Thyroid gland (tissue), 4 donors: ENCODE results near the gene OSBP2. TPM values are rescaled to one million over a fixed set of nuclear protein-coding genes. Genes with fewer than 3 reads are reported as not detected.

Experiments
- DNase-seq, 2 donors: peaks; one replicate each; pipeline ENCODE4 v3.0.0-alpha.2; 2019
- H3K27ac ChIP-seq, 3 donors: fragments of 200-600 bp; sonication (generic); 1 replicate in 2 of 3; 2 replicates in 1 of 3; pipeline ENCODE4 v1.5.1; 2016 to 2019; ENCODE audit warnings: mild to moderate bottlenecking in 1 of 3, moderate library complexity in 1 of 3
- H3K27me3 ChIP-seq: fragments of 200-600 bp; sonication (generic); one replicate; pipeline ENCODE4 v1.5.1; 2019
- H3K36me3 ChIP-seq, 2 donors: fragments of 200-600 bp; sonication (generic); one replicate each; pipeline ENCODE4 v1.5.1; 2016 to 2019
- H3K4me1 ChIP-seq, 2 donors: fragments of 200-600 bp; sonication (generic); one replicate each; pipeline ENCODE4 v1.5.1; 2017 to 2019
- H3K4me3 ChIP-seq, 3 donors: fragments of 200-600 bp; sonication (generic); replicated peaks in 1 of 3; 1 replicate in 2 of 3; 2 replicates in 1 of 3; pipeline ENCODE4 v1.5.1; 2016; ENCODE audit warnings: mild to moderate bottlenecking in 1 of 3
- H3K9me3 ChIP-seq: fragments of 200-600 bp; sonication (generic); one replicate; pipeline ENCODE4 v1.5.1; 2017
- CTCF ChIP-seq, 6 experiments: fragments of 200-600 bp in 3 of 6; fragments of 450-650 bp in 3 of 6; sonication (generic) in 3 of 6; IDR thresholded peaks; one replicate each; pipeline ENCODE4 v1.5.1; 2016 to 2019; ENCODE audit warnings: antibody characterized with exemption in 6 of 6, mild to moderate bottlenecking in 2 of 6, inconsistent platforms in 1 of 6, moderate library complexity in 1 of 6
- POLR2A ChIP-seq, 2 donors: fragments of 450-650 bp; IDR thresholded peaks; one replicate each; pipeline ENCODE4 v1.6.1; 2017; ENCODE audit warnings: antibody characterized with exemption in 2 of 2, mild to moderate bottlenecking in 2 of 2, moderate library complexity in 1 of 2
- WGBS, 2 donors: methylation state at CpG; one replicate each; pipeline ENCODE4 v1.1.5; 2017; 5-methylcytosine and 5-hydroxymethylcytosine counted together
- intact Hi-C: fragments of 100-400 bp; cut with DNase I; formaldehyde crosslinking; loops from one replicate; pipeline ENCODE4 v1.15.1; 2023
- total RNA-seq, 4 donors: library from RNA; depleted of rRNA; stranded (reverse); fragments of >200 nt; gene quantifications; one replicate each; pipeline ENCODE4 v1.2.3, GENCODE V29; 2016

Gene OSBP2
- total RNA-seq, 4 donors from 2014 or later = 7.8 to 13.4 (median 11.5) TPM

GRCh38 chr22:30827646-30828045 is 133.0 kb downstream of the OSBP2 start:
- 82 to 90% methylated on average over 6 of the region's 6 CpGs for WGBS, 2 donors
- intact Hi-C loops = no loop called here
- DNase-seq = no peak
- H3K4me1 ChIP-seq = peaks cover 7 to 12% of the 10 kb centered on the region in 2 donors
- H3K4me3 ChIP-seq = no peak overlapping the region
- no peak overlapping the region for H3K27ac ChIP-seq
- no peaks in the 10 kb centered on the region for H3K36me3 ChIP-seq
- H3K9me3 ChIP-seq = no peaks in the 10 kb centered on the region
- TF ChIP-seq CTCF (IDR thresholded peaks at IDR 0.05) (no peak), POLR2A (IDR thresholded peaks at IDR 0.05) (no peak)
- no peaks in the 10 kb centered on the region for H3K27me3 ChIP-seq

- no peak for TF ChIP-seq POLR2A (IDR thresholded peaks at IDR 0.05)
- no peak for TF ChIP-seq CTCF (IDR thresholded peaks at IDR 0.05)
- intact Hi-C loops = no loop called here
- DNase-seq = no peak
- Histone ChIP-seq H3K27me3 (no peaks in the 10 kb centered on the region), H3K36me3 (no peaks in the 10 kb centered on the region), H3K9me3 (no peaks in the 10 kb centered on the region), H3K27ac (no peak overlapping the region), H3K4me1 (peaks cover 6 to 10% of the 10 kb centered on the region in 2 donors), H3K4me3 (no peak overlapping the region)
- WGBS, 2 donors = 91 to 95% methylated on average over 12 to 14 of the region's 14 CpGs
These were observed 133.8 kb downstream of the OSBP2 start for GRCh38 chr22:30828187-30829155.

DNA sequence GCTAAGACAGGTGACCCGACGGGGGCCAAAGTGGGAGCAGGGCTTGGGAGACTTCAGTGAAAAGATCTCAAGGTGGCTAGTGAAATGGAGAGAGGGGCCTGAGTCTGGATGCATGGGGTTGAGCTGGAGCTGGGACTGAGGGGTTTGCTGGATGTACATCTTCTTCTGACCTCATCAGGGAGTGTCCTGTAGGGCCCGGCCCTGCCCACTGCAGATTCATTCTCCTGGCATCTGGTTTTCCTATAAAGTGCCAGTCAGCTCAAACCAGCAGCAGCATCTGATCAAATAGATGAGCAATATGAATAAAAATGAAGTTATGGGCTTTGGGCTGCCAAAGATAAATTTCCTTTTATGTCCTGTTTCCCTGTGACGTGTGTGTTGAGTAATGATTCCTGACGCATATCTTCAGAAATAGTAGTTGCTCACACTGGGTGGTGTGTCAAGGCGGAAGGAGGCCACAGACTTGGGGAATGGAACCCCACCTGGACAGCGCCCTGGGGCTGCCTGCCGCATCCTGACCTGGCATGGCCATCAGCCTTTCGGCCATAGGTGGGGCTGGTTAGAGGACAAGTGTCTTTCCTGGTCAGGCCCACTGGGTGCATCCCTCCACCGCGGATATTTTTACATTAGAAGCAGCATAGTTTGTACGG is 135.4 kb downstream of the OSBP2 start:
- H3K4me1 ChIP-seq = peaks cover 6 to 18% of the 10 kb centered on the region in 2 donors
- no peak overlapping the region for H3K4me3 ChIP-seq
- no peak for DNase-seq
- 74 to 80% methylated on average over 12 of the region's 12 CpGs for WGBS, 2 donors
- no peaks in the 10 kb centered on the region for H3K27me3 ChIP-seq
- no peaks in the 10 kb centered on the region for H3K9me3 ChIP-seq
- no peaks in the 10 kb centered on the region for H3K36me3 ChIP-seq
- TF ChIP-seq CTCF (IDR thresholded peaks at IDR 0.05) = no peak
- no peak for TF ChIP-seq POLR2A (IDR thresholded peaks at IDR 0.05)
- intact Hi-C loops = no loop called here
- no peak overlapping the region for H3K27ac ChIP-seq

DNA sequence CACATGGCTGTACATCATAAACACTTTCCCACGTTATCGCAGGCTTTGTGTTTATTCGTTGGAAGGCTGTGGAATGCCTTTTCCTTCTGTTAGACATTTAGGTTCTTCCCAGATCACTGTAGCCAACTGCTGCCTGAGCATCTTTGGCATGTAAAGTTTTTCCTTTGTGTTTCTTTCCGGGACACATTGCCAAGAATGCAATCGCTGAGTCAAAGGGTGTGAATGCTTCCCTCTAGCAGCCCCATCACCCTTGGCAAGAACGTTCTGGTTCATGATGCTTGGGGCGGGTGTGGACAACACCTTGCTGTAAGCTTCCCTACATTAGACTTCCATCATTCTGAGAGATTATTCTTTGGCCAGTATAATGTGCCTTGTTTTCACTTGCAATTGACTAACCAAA is 136.2 kb downstream of the OSBP2 start:
- TF ChIP-seq CTCF (IDR thresholded peaks at IDR 0.05) (no peak), POLR2A (IDR thresholded peaks at IDR 0.05) (no peak)
- H3K27me3 ChIP-seq = no peaks in the 10 kb centered on the region
- peak; percentile 36 to 55 for DNase-seq

More for the DNA sequence above, 136.2 kb downstream of the OSBP2 start:
- no peak overlapping the region for H3K4me3 ChIP-seq
- H3K27ac ChIP-seq = no peak overlapping the region
- H3K9me3 ChIP-seq = no peaks in the 10 kb centered on the region
- WGBS, 2 donors = 17 to 31% methylated on average over 7 of the region's 7 CpGs
- intact Hi-C loops = no loop called here
- peaks cover 6 to 18% of the 10 kb centered on the region in 2 donors for H3K4me1 ChIP-seq
- H3K36me3 ChIP-seq = no peaks in the 10 kb centered on the region
